IMR-90 (cell line): ENCODE measurements around the gene RNF41. TPM values are rescaled to one million over a fixed set of nuclear protein-coding genes. Genes with fewer than 3 reads are reported as not detected.
A peak's percentile ranks its signal among the peaks of the same experiment; 100 is the strongest.

ENCODE experiments used
- ATAC-seq: fragments of 200-7000 bp; cut with Tn5 transposase; 2 replicates; pipeline ENCODE4 v1.9.1; 2020; ENCODE audit warnings: low read depth, mild to moderate bottlenecking, moderate library complexity
- BruUV-seq: library from RNA; stranded (reverse); fragments of 400-500 nt; replicated peaks from 2 replicates; lab custom pipeline; 2021; lab: Mats Ljungman, UMichigan
- CTCF ChIA-PET: fragments of 300-600 bp; formaldehyde crosslinking; extraction: SDS; loops from one replicate; lab custom pipeline; 2021; ENCODE audit warnings: antibody characterized with exemption; lab: Yijun Ruan, JAX
- POLR2A ChIA-PET: fragments of 300-600 bp; sonication (Branson Sonifier 250); formaldehyde crosslinking; loops from one replicate; lab custom pipeline; 2022; ENCODE audit warnings: antibody characterized with exemption; ENCODE audit not compliant: unreplicated experiment; lab: Charles Lee
- DNase-seq: peaks from one replicate; pipeline ENCODE4 v3.0.0; 2013
- H2AFZ ChIP-seq: replicated peaks from 2 replicates; pipeline ENCODE3; 2013; ENCODE audit warnings: low read length, mild to moderate bottlenecking; ENCODE audit not compliant: poor library complexity
- H2AK5ac ChIP-seq: 2 replicates; pipeline ENCODE4 v1.6.1; 2013; ENCODE audit warnings: low read depth, low read length, inconsistent platforms
- H2AK9ac ChIP-seq: replicated peaks from 2 replicates; pipeline ENCODE3; 2013; ENCODE audit warnings: mild to moderate bottlenecking, low read depth, low read length, moderate library complexity; ENCODE audit not compliant: poor library complexity
- H2BK120ac ChIP-seq: 2 replicates; pipeline ENCODE4 v1.6.1; 2013; ENCODE audit warnings: low read depth, low read length, inconsistent platforms
- H2BK15ac ChIP-seq: 3 replicates; pipeline ENCODE4 v1.6.1; 2013; ENCODE audit warnings: low read depth, low read length, inconsistent platforms
- H2BK20ac ChIP-seq: 2 replicates; pipeline ENCODE4 v1.6.1; 2013; ENCODE audit warnings: low read depth, mild to moderate bottlenecking, inconsistent platforms, low read length, moderate library complexity
- H2BK5ac ChIP-seq: 2 replicates; pipeline ENCODE4 v1.6.1; 2013; ENCODE audit warnings: mild to moderate bottlenecking, low read depth, low read length, inconsistent platforms; ENCODE audit not compliant: poor library complexity, severe bottlenecking
- H3K14ac ChIP-seq: replicated peaks from 2 replicates; pipeline ENCODE4 v1.6.1; 2013; ENCODE audit warnings: low read depth, low read length, inconsistent platforms
- H3K18ac ChIP-seq: 2 replicates; pipeline ENCODE4 v1.6.1; 2013; ENCODE audit warnings: low read depth, low read length, control low read depth
- H3K23ac ChIP-seq: 2 replicates; pipeline ENCODE4 v1.6.1; 2013; ENCODE audit warnings: low read depth, low read length, inconsistent platforms
- H3K27ac ChIP-seq: 2 replicates; pipeline ENCODE4 v1.5.1; 2013; ENCODE audit warnings: mild to moderate bottlenecking, control low read depth, low read length; ENCODE audit not compliant: insufficient read depth
- H3K27me3 ChIP-seq: 2 replicates; pipeline ENCODE4 v1.6.1; 2013; ENCODE audit warnings: low read length; ENCODE audit not compliant: control insufficient read depth, insufficient read depth
- H3K36me3 ChIP-seq: 2 replicates; pipeline ENCODE4 v1.6.1; 2013; ENCODE audit warnings: low read length, mixed read lengths; ENCODE audit not compliant: control insufficient read depth, insufficient read depth
- H3K4ac ChIP-seq: 2 replicates; pipeline ENCODE4 v1.6.1; 2013; ENCODE audit warnings: low read depth, low read length, inconsistent platforms
- H3K4me1 ChIP-seq: 2 replicates; pipeline ENCODE4 v1.6.1; 2013; ENCODE audit warnings: low read length, mixed read lengths; ENCODE audit not compliant: control insufficient read depth, insufficient read depth
- H3K4me2 ChIP-seq: 2 replicates; pipeline ENCODE4 v1.6.1; 2013; ENCODE audit warnings: low read depth, mild to moderate bottlenecking, control low read depth, low read length, moderate library complexity
- H3K4me3 ChIP-seq: 2 replicates; pipeline ENCODE4 v1.5.1; 2013; ENCODE audit warnings: low read depth, mild to moderate bottlenecking, control low read depth, low read length, moderate library complexity; ENCODE audit not compliant: insufficient read depth
- H3K56ac ChIP-seq: 2 replicates; pipeline ENCODE4 v1.6.1; 2013; ENCODE audit warnings: low read length, inconsistent platforms; ENCODE audit not compliant: insufficient read depth; ENCODE audit errors: extremely low read depth
- H3K79me1 ChIP-seq, 2 experiments: 2 replicates each; pipeline ENCODE4 v1.6.1; 2013; ENCODE audit warnings: low read length in 2 of 2, inconsistent platforms in 1 of 2, low read depth in 1 of 2
- H3K9ac ChIP-seq: 2 replicates; pipeline ENCODE4 v1.6.1; 2013; ENCODE audit warnings: low read depth, low read length, control low read depth
- H3K9me1 ChIP-seq: 2 replicates; pipeline ENCODE4 v1.6.1; 2013; ENCODE audit warnings: low read length, inconsistent platforms; ENCODE audit not compliant: insufficient read depth
- H3K9me3 ChIP-seq: 2 replicates; pipeline ENCODE4 v1.6.1; 2013; ENCODE audit warnings: low read length; ENCODE audit not compliant: control insufficient read depth, insufficient read depth
- H4K20me1 ChIP-seq: 2 replicates; pipeline ENCODE4 v1.6.1; 2013; ENCODE audit warnings: low read length, inconsistent platforms; ENCODE audit not compliant: insufficient read depth
- H4K5ac ChIP-seq: 2 replicates; pipeline ENCODE4 v1.6.1; 2013; ENCODE audit warnings: mild to moderate bottlenecking, low read depth, low read length, control low read depth
- H4K8ac ChIP-seq, 2 experiments: 2 replicates each; pipeline ENCODE4 v1.6.1; 2013; ENCODE audit warnings: low read depth in 2 of 2, low read length in 2 of 2, control low read depth in 1 of 2, inconsistent platforms in 1 of 2
- H4K91ac ChIP-seq: 2 replicates; pipeline ENCODE4 v1.6.1; 2013; ENCODE audit warnings: low read depth, low read length, inconsistent platforms; ENCODE audit not compliant: insufficient read depth
- BHLHE40 ChIP-seq: fragments of 150-350 bp; IDR thresholded peaks from 2 replicates; pipeline ENCODE4 v1.6.1; 2016; ENCODE audit warnings: mild to moderate bottlenecking, low read depth, low read length
- CTCF ChIP-seq: conservative IDR thresholded peaks from 2 replicates; pipeline ENCODE4 v1.5.1; 2012; ENCODE audit warnings: mild to moderate bottlenecking, low read depth, low read length, improper control_type of control experiment
- ELK1 ChIP-seq: fragments of 150-350 bp; IDR thresholded peaks from 2 replicates; pipeline ENCODE4 v1.6.1; 2016; ENCODE audit warnings: low read depth, mild to moderate bottlenecking, low read length, moderate library complexity, borderline replicate concordance
- FOS ChIP-seq: fragments of 150-350 bp; IDR thresholded peaks from 2 replicates; pipeline ENCODE4 v1.6.1; 2016; ENCODE audit warnings: low read depth, low read length
- MAZ ChIP-seq: IDR thresholded peaks from 2 replicates; pipeline ENCODE4 v1.6.1; 2012; ENCODE audit warnings: low read depth, mild to moderate bottlenecking, low read length, improper control_type of control experiment, moderate library complexity, borderline replicate concordance
- MXI1 ChIP-seq: IDR thresholded peaks from 2 replicates; pipeline ENCODE4 v1.6.1; 2012; ENCODE audit warnings: low read depth, mild to moderate bottlenecking, low read length, moderate library complexity, borderline replicate concordance
- NFE2L2 ChIP-seq: fragments of 150-350 bp; IDR thresholded peaks from 2 replicates; pipeline ENCODE4 v1.6.1; 2016; ENCODE audit warnings: low read depth, mild to moderate bottlenecking, low read length
- RCOR1 ChIP-seq: IDR thresholded peaks from 2 replicates; pipeline ENCODE4 v1.6.1; 2012; ENCODE audit warnings: mild to moderate bottlenecking, low read length, improper control_type of control experiment; ENCODE audit not compliant: insufficient replicate concordance
- RFX5 ChIP-seq: IDR thresholded peaks from 2 replicates; pipeline ENCODE4 v1.8.0; 2012; ENCODE audit warnings: low read depth, mild to moderate bottlenecking, low read length, moderate library complexity
- SMC3 ChIP-seq: fragments of 150-350 bp; IDR thresholded peaks from 2 replicates; pipeline ENCODE4 v1.6.1; 2016; ENCODE audit warnings: low read depth, mild to moderate bottlenecking, antibody characterized with exemption, low read length, moderate library complexity
- USF2 ChIP-seq: fragments of 150-350 bp; IDR thresholded peaks from 2 replicates; pipeline ENCODE4 v1.6.1; 2017; ENCODE audit warnings: mild to moderate bottlenecking, antibody characterized with exemption, low read length, low read depth
- WGBS, 2 experiments: methylation state at CpG; one replicate each; pipeline versions ENCODE4 v1.1.5 to v1.1.7; 2013; ENCODE audit warnings: missing lambda C conversion rate in 2 of 2; ENCODE audit not compliant: insufficient read length in 1 of 2; ENCODE audit errors: extremely low coverage in 2 of 2; 5-methylcytosine and 5-hydroxymethylcytosine counted together
- dilution Hi-C: fragments of 300-500 bp; cut with HindIII; formaldehyde crosslinking; loops from one replicate; pipeline ENCODE4 v1.14.3; 2018; ENCODE audit warnings: low sequenced_read_pairs; ENCODE audit not compliant: unreplicated experiment
- in situ Hi-C: fragments of 300-500 bp; cut with MboI; formaldehyde crosslinking; loops from 3 replicates; pipeline ENCODE4 v1.14.3; 2019; ENCODE audit warnings: low sequenced_read_pairs, inconsistent platforms, mixed read lengths
- intact Hi-C: fragments of 100-400 bp; cut with micrococcal nuclease; formaldehyde crosslinking; loops from 2 replicates; pipeline ENCODE4 v1.10.0; 2022
- polyA plus RNA-seq, 3 experiments: library from polyadenylated mRNA; depleted of rRNA; stranded (reverse); fragments of >200 nt; gene quantifications; 2 replicates each; pipeline ENCODE4 v1.2.3, GENCODE V29; 2012; ENCODE audit warnings: low replicate concordance in 1 of 3
- total RNA-seq: library from RNA; depleted of rRNA; stranded (reverse); fragments of >200 nt; gene quantifications from 2 replicates; pipeline ENCODE4 v1.2.3, GENCODE V29; 2012

The RNF41 gene
- total and polyA plus RNA-seq, 2 of the 4 experiments (the other 2 are of a cell fraction): 112 to 272 TPM

- no peak for TF ChIP-seq NFE2L2
- TF ChIP-seq SMC3: peak; percentile 67
Measured at GRCh38 chr12:56224102-56224701, 2.5 kb upstream of the RNF41 start, which contains the start of gene NABP2 (continued).

- peak overlapping the region; percentile 47 for H2AK9ac ChIP-seq
- peak overlapping the region; percentile 70; the same call in 1 of the 2 replicates for H2BK120ac ChIP-seq
- H3K36me3 ChIP-seq: peaks cover 2% of the 10 kb centered on the region; the same call in 1 of the 2 replicates
- H3K27ac ChIP-seq: peak overlapping the region; percentile 73
- POLR2A ChIA-PET: no interaction called here
- H3K4me2 ChIP-seq: peak overlapping the region; percentile 65
- H2BK15ac ChIP-seq: peak overlapping the region; percentile 63; the same call in 2 of the 3 replicates
- peak overlapping the region; percentile 84 for H3K14ac ChIP-seq
- H3K18ac ChIP-seq: peak overlapping the region; percentile 7; the same call in 1 of the 2 replicates
- H3K56ac ChIP-seq: peak overlapping the region; percentile 73
- no peaks in the 10 kb centered on the region for H4K20me1 ChIP-seq
- H2BK20ac ChIP-seq: peak overlapping the region; percentile 27; the same call in 1 of the 2 replicates
- H3K9ac ChIP-seq: peak overlapping the region; percentile 77
- peaks cover 4% of the 10 kb centered on the region; the same call in 1 of the 2 replicates for H3K4me1 ChIP-seq
- H2BK5ac ChIP-seq: peak overlapping the region; percentile 74
- peak overlapping the region; percentile 90 to 94 for H4K8ac ChIP-seq
- BruUV-seq: no TSS peak
- ATAC-seq (no peak), DNase-seq (no peak)
- intact Hi-C loops (loop anchor here (1.0 kb wide), 3 partner anchors 26 to 104 kb away; no protein-coding TSS in a partner anchor), dilution Hi-C loops (no loop called here), in situ Hi-C loops (no loop called here)
- no CpG with 5 or more reads among the region's 15 CpGs for WGBS, 2 experiments
- peak overlapping the region; percentile 65 for H4K5ac ChIP-seq
- H3K27me3 ChIP-seq: no peaks in the 10 kb centered on the region
- H3K4ac ChIP-seq: peak overlapping the region; percentile 83
- peak overlapping the region; percentile 22 for H2AK5ac ChIP-seq
- peak overlapping the region; percentile 92 for H2AFZ ChIP-seq
- peak overlapping the region; percentile 13; the same call in 1 of the 2 replicates for H3K4me3 ChIP-seq
- H3K23ac ChIP-seq: peak overlapping the region; percentile 70; the same call in 1 of the 2 replicates
- H3K9me3 ChIP-seq: no peaks in the 10 kb centered on the region
- CTCF ChIA-PET: interaction anchor here (0.7 kb wide), 2 partner anchors 32 to 249 kb away, joined by 3 read pairs; no protein-coding TSS in a partner anchor
- peaks cover 13% of the 10 kb centered on the region for H3K9me1 ChIP-seq
- H3K79me1 ChIP-seq: peaks cover 19 to 41% of the 10 kb centered on the region in 2 experiments
- H4K91ac ChIP-seq: peak overlapping the region; percentile 87
- TF ChIP-seq FOS (no peak), ELK1 (no peak), MXI1 (no peak), BHLHE40 (no peak), MAZ (no peak), CTCF (no peak), RFX5 (no peak), RCOR1 (no peak), USF2 (no peak)
Measured at GRCh38 chr12:56223571-56224101, 1.9 kb upstream of the RNF41 start.
